IMR-90 (cell line): ENCODE measurements around the gene IP6K3. TPM values are rescaled to one million over a fixed set of nuclear protein-coding genes. Genes with fewer than 3 reads are reported as not detected.

Experiments
- ATAC-seq: fragments of 200-7000 bp; cut with Tn5 transposase; 2 replicates; pipeline ENCODE4 v1.9.1; 2020; ENCODE audit warnings: low read depth, mild to moderate bottlenecking, moderate library complexity
- BruUV-seq: library from RNA; stranded (reverse); fragments of 400-500 nt; replicated peaks from 2 replicates; lab custom pipeline; 2021; lab: Mats Ljungman, UMichigan
- CTCF ChIA-PET: fragments of 300-600 bp; formaldehyde crosslinking; extraction: SDS; loops from one replicate; lab custom pipeline; 2021; ENCODE audit warnings: antibody characterized with exemption; lab: Yijun Ruan, JAX
- POLR2A ChIA-PET: fragments of 300-600 bp; sonication (Branson Sonifier 250); formaldehyde crosslinking; loops from one replicate; lab custom pipeline; 2022; ENCODE audit warnings: antibody characterized with exemption; ENCODE audit not compliant: unreplicated experiment; lab: Charles Lee
- DNase-seq: peaks from one replicate; pipeline ENCODE4 v3.0.0; 2013
- H2AFZ ChIP-seq: replicated peaks from 2 replicates; pipeline ENCODE3; 2013; ENCODE audit warnings: low read length, mild to moderate bottlenecking; ENCODE audit not compliant: poor library complexity
- H2AK5ac ChIP-seq: 2 replicates; pipeline ENCODE4 v1.6.1; 2013; ENCODE audit warnings: low read depth, low read length, inconsistent platforms
- H2AK9ac ChIP-seq: replicated peaks from 2 replicates; pipeline ENCODE3; 2013; ENCODE audit warnings: mild to moderate bottlenecking, low read depth, low read length, moderate library complexity; ENCODE audit not compliant: poor library complexity
- H2BK120ac ChIP-seq: 2 replicates; pipeline ENCODE4 v1.6.1; 2013; ENCODE audit warnings: low read depth, low read length, inconsistent platforms
- H2BK15ac ChIP-seq: 3 replicates; pipeline ENCODE4 v1.6.1; 2013; ENCODE audit warnings: low read depth, low read length, inconsistent platforms
- H2BK20ac ChIP-seq: 2 replicates; pipeline ENCODE4 v1.6.1; 2013; ENCODE audit warnings: low read depth, mild to moderate bottlenecking, inconsistent platforms, low read length, moderate library complexity
- H2BK5ac ChIP-seq: 2 replicates; pipeline ENCODE4 v1.6.1; 2013; ENCODE audit warnings: mild to moderate bottlenecking, low read depth, low read length, inconsistent platforms; ENCODE audit not compliant: poor library complexity, severe bottlenecking
- H3K14ac ChIP-seq: replicated peaks from 2 replicates; pipeline ENCODE4 v1.6.1; 2013; ENCODE audit warnings: low read depth, low read length, inconsistent platforms
- H3K18ac ChIP-seq: 2 replicates; pipeline ENCODE4 v1.6.1; 2013; ENCODE audit warnings: low read depth, low read length, control low read depth
- H3K23ac ChIP-seq: 2 replicates; pipeline ENCODE4 v1.6.1; 2013; ENCODE audit warnings: low read depth, low read length, inconsistent platforms
- H3K27ac ChIP-seq: 2 replicates; pipeline ENCODE4 v1.5.1; 2013; ENCODE audit warnings: mild to moderate bottlenecking, control low read depth, low read length; ENCODE audit not compliant: insufficient read depth
- H3K27me3 ChIP-seq: 2 replicates; pipeline ENCODE4 v1.6.1; 2013; ENCODE audit warnings: low read length; ENCODE audit not compliant: control insufficient read depth, insufficient read depth
- H3K36me3 ChIP-seq: 2 replicates; pipeline ENCODE4 v1.6.1; 2013; ENCODE audit warnings: low read length, mixed read lengths; ENCODE audit not compliant: control insufficient read depth, insufficient read depth
- H3K4ac ChIP-seq: 2 replicates; pipeline ENCODE4 v1.6.1; 2013; ENCODE audit warnings: low read depth, low read length, inconsistent platforms
- H3K4me1 ChIP-seq: 2 replicates; pipeline ENCODE4 v1.6.1; 2013; ENCODE audit warnings: low read length, mixed read lengths; ENCODE audit not compliant: control insufficient read depth, insufficient read depth
- H3K4me2 ChIP-seq: 2 replicates; pipeline ENCODE4 v1.6.1; 2013; ENCODE audit warnings: low read depth, mild to moderate bottlenecking, control low read depth, low read length, moderate library complexity
- H3K4me3 ChIP-seq: 2 replicates; pipeline ENCODE4 v1.5.1; 2013; ENCODE audit warnings: low read depth, mild to moderate bottlenecking, control low read depth, low read length, moderate library complexity; ENCODE audit not compliant: insufficient read depth
- H3K56ac ChIP-seq: 2 replicates; pipeline ENCODE4 v1.6.1; 2013; ENCODE audit warnings: low read length, inconsistent platforms; ENCODE audit not compliant: insufficient read depth; ENCODE audit errors: extremely low read depth
- H3K79me1 ChIP-seq, 2 experiments: 2 replicates each; pipeline ENCODE4 v1.6.1; 2013; ENCODE audit warnings: low read length in 2 of 2, inconsistent platforms in 1 of 2, low read depth in 1 of 2
- H3K9ac ChIP-seq: 2 replicates; pipeline ENCODE4 v1.6.1; 2013; ENCODE audit warnings: low read depth, low read length, control low read depth
- H3K9me1 ChIP-seq: 2 replicates; pipeline ENCODE4 v1.6.1; 2013; ENCODE audit warnings: low read length, inconsistent platforms; ENCODE audit not compliant: insufficient read depth
- H3K9me3 ChIP-seq: 2 replicates; pipeline ENCODE4 v1.6.1; 2013; ENCODE audit warnings: low read length; ENCODE audit not compliant: control insufficient read depth, insufficient read depth
- H4K20me1 ChIP-seq: 2 replicates; pipeline ENCODE4 v1.6.1; 2013; ENCODE audit warnings: low read length, inconsistent platforms; ENCODE audit not compliant: insufficient read depth
- H4K5ac ChIP-seq: 2 replicates; pipeline ENCODE4 v1.6.1; 2013; ENCODE audit warnings: mild to moderate bottlenecking, low read depth, low read length, control low read depth
- H4K8ac ChIP-seq, 2 experiments: 2 replicates each; pipeline ENCODE4 v1.6.1; 2013; ENCODE audit warnings: low read depth in 2 of 2, low read length in 2 of 2, control low read depth in 1 of 2, inconsistent platforms in 1 of 2
- H4K91ac ChIP-seq: 2 replicates; pipeline ENCODE4 v1.6.1; 2013; ENCODE audit warnings: low read depth, low read length, inconsistent platforms; ENCODE audit not compliant: insufficient read depth
- BHLHE40 ChIP-seq: fragments of 150-350 bp; IDR thresholded peaks from 2 replicates; pipeline ENCODE4 v1.6.1; 2016; ENCODE audit warnings: mild to moderate bottlenecking, low read depth, low read length
- WGBS, 2 experiments: methylation state at CpG; one replicate each; pipeline versions ENCODE4 v1.1.5 to v1.1.7; 2013; ENCODE audit warnings: missing lambda C conversion rate in 2 of 2; ENCODE audit not compliant: insufficient read length in 1 of 2; ENCODE audit errors: extremely low coverage in 2 of 2; 5-methylcytosine and 5-hydroxymethylcytosine counted together
- dilution Hi-C: fragments of 300-500 bp; cut with HindIII; formaldehyde crosslinking; loops from one replicate; pipeline ENCODE4 v1.14.3; 2018; ENCODE audit warnings: low sequenced_read_pairs; ENCODE audit not compliant: unreplicated experiment
- in situ Hi-C: fragments of 300-500 bp; cut with MboI; formaldehyde crosslinking; loops from 3 replicates; pipeline ENCODE4 v1.14.3; 2019; ENCODE audit warnings: low sequenced_read_pairs, inconsistent platforms, mixed read lengths
- intact Hi-C: fragments of 100-400 bp; cut with micrococcal nuclease; formaldehyde crosslinking; loops from 2 replicates; pipeline ENCODE4 v1.10.0; 2022
- polyA plus RNA-seq, 3 experiments: library from polyadenylated mRNA; depleted of rRNA; stranded (reverse); fragments of >200 nt; gene quantifications; 2 replicates each; pipeline ENCODE4 v1.2.3, GENCODE V29; 2012; ENCODE audit warnings: low replicate concordance in 1 of 3
- total RNA-seq: library from RNA; depleted of rRNA; stranded (reverse); fragments of >200 nt; gene quantifications from 2 replicates; pipeline ENCODE4 v1.2.3, GENCODE V29; 2012

The IP6K3 gene
- total and polyA plus RNA-seq, 2 of the 4 experiments (the other 2 are of a cell fraction), result 0.18 to 0.51 TPM

DNA sequence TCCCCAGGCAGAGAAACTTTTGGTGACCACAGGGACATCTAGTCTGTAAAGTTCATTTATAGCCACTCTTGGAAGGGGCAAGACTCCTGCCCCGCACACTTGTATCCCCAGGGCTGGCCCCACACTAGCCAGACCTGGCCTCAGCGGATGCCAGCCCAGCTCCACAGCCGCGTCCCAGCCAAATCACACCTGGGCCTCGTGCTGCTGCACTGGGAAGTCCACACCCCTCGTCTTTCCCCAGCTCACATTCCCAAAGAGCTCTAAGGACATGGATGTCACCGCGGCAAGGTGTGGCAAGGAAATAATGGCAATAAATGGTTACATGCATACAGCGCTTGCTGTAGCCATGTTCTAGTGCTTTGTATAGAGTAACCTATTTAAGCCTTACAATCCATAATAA is 8.6 kb downstream of the IP6K3 start:
- Histone ChIP-seq H3K23ac (no peak overlapping the region), H3K27me3 (peaks cover 7% of the 10 kb centered on the region; the same call in 1 of the 2 replicates), H2AK9ac (no peak overlapping the region), H2BK15ac (no peak overlapping the region), H3K4me2 (no peak overlapping the region), H3K4me3 (no peak overlapping the region), H3K9ac (no peak overlapping the region), H4K20me1 (no peaks in the 10 kb centered on the region; the same call in 1 of the 2 replicates), H2AFZ (no peak overlapping the region), H3K14ac (no peak overlapping the region), H3K79me1 (no peaks in the 10 kb centered on the region), H2BK20ac (no peak overlapping the region), H4K91ac (no peak overlapping the region), H3K4me1 (no peaks in the 10 kb centered on the region), H4K8ac (no peak overlapping the region), H3K27ac (no peak overlapping the region), H2BK5ac (no peak overlapping the region), H4K5ac (no peak overlapping the region), H2AK5ac (no peak overlapping the region), H3K9me3 (no peaks in the 10 kb centered on the region), H3K9me1 (no peaks in the 10 kb centered on the region), H2BK120ac (no peak overlapping the region), H3K4ac (no peak overlapping the region), H3K18ac (no peak overlapping the region), H3K56ac (no peak overlapping the region), H3K36me3 (no peaks in the 10 kb centered on the region)
- no TSS peak for BruUV-seq
- POLR2A ChIA-PET, result no interaction called here
- WGBS, 2 experiments, result 90% methylated on average over 2 of the region's 9 CpGs; no CpG with 5 or more reads in 1 of the 2 experiments
- CTCF ChIA-PET, result interaction anchor here (0.5 kb wide), 1 partner anchor 677 kb away, joined by 9 read pairs; no protein-coding TSS in a partner anchor
- in situ Hi-C loops, result no loop called here
- dilution Hi-C loops, result no loop called here
- TF ChIP-seq BHLHE40, result no peak
- intact Hi-C loops, result no loop called here
- DNase-seq (no peak), ATAC-seq (no peak)
